Esophagus (tissue), 2 donors: ENCODE measurements around the gene ASS1. TPM values are rescaled to one million over a fixed set of nuclear protein-coding genes. Genes with fewer than 3 reads are reported as not detected.
"Not testable (repeated sequence)": the region's sequence is repeated elsewhere in the genome, so short reads cannot be mapped to it uniquely, and the experiment has no call there.

ENCODE experiments used
- H3K27ac ChIP-seq, 2 donors: one replicate each; pipeline ENCODE4 v1.5.1; 2013; ENCODE audit warnings: low read depth in 2 of 2, mild to moderate bottlenecking in 2 of 2, inconsistent platforms in 1 of 2, low read length in 1 of 2, moderate library complexity in 1 of 2
- H3K27me3 ChIP-seq, 2 donors: one replicate each; pipeline ENCODE4 v1.6.1; 2013; ENCODE audit warnings: low read length in 2 of 2, control low read depth in 1 of 2, mild to moderate bottlenecking in 1 of 2; ENCODE audit not compliant: insufficient read depth in 2 of 2, control insufficient read depth in 1 of 2
- H3K36me3 ChIP-seq, 2 donors: one replicate each; pipeline ENCODE4 v1.6.1; 2013; ENCODE audit warnings: low read length in 1 of 2; ENCODE audit not compliant: control insufficient read depth in 2 of 2, insufficient read depth in 2 of 2
- H3K4me1 ChIP-seq, 2 donors: one replicate each; pipeline ENCODE4 v1.6.1; 2013; ENCODE audit warnings: low read length in 1 of 2; ENCODE audit not compliant: control insufficient read depth in 2 of 2, insufficient read depth in 2 of 2
- H3K4me3 ChIP-seq, 2 donors: one replicate each; pipeline ENCODE4 v1.5.1; 2013; ENCODE audit warnings: low read length in 2 of 2, mild to moderate bottlenecking in 2 of 2, low read depth in 1 of 2, moderate library complexity in 1 of 2
- H3K9me3 ChIP-seq, 2 donors: one replicate each; pipeline ENCODE4 v1.6.1; 2013; ENCODE audit warnings: mild to moderate bottlenecking in 2 of 2, low read depth in 1 of 2, low read length in 1 of 2, moderate library complexity in 1 of 2; ENCODE audit not compliant: control insufficient read depth in 2 of 2, insufficient read depth in 1 of 2
- WGBS, 2 donors: extraction: QIAGEN DNeasy Blood & Tissue Kit; methylation state at CpG; one replicate each; pipeline ENCODE4 v1.1.7; 2013; 5-methylcytosine and 5-hydroxymethylcytosine counted together
- polyA plus RNA-seq, 2 donors: library from polyadenylated mRNA; stranded (reverse); fragments of 200-250 nt; gene quantifications; one replicate each; pipeline ENCODE4 v1.2.3, GENCODE V29; 2013
- donor health status: healthy with polysubstance abuse.
- donor health status: Bipolar disorder and iron deficiency.

The ASS1 gene
- polyA plus RNA-seq, 2 donors = 63.6 to 79.5 TPM

DNA sequence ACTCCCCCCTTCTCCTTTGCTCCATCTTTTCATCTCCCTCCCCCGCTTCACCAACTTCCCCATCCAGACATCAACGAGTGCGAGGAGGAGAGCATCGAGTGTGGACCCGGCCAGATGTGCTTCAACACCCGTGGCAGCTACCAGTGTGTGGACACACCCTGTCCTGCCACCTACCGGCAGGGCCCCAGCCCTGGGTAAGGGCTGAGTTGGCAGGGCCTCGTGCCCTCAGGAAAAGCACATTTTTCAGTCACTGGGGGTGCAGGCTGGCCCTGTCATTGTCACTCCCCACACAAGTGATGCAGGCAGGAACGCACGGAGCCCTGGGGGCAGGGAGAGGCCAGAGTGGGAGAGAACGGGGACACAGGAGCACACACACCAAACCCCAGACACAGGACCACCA is 12.4 kb upstream of the ASS1 start:
- Histone ChIP-seq H3K27ac (no peak overlapping the region), H3K27me3 (no peaks in the 10 kb centered on the region), H3K9me3 (peaks cover 0 to 13% of the 10 kb centered on the region in 2 donors), H3K4me3 (no peak overlapping the region), H3K4me1 (peaks cover 9 to 18% of the 10 kb centered on the region in 2 donors), H3K36me3 (no peaks in the 10 kb centered on the region)
- WGBS, 2 donors = 47 to 51% methylated on average over 10 to 11 of the region's 11 CpGs

GRCh38 chr9:130432796-130433167 is 12.0 kb upstream of the ASS1 start:
- Histone ChIP-seq H3K4me1 (peaks cover 9 to 14% of the 10 kb centered on the region in 2 donors), H3K27ac (no peak overlapping the region), H3K4me3 (peak overlapping the region in 1 of 2 donors; percentile 41), H3K27me3 (no peaks in the 10 kb centered on the region), H3K9me3 (peaks cover 0 to 13% of the 10 kb centered on the region in 2 donors), H3K36me3 (no peaks in the 10 kb centered on the region)
- WGBS, 2 donors = 45 to 53% methylated on average over 16 of the region's 16 CpGs

GRCh38 chr9:130433168-130433946 is 11.4 kb upstream of the ASS1 start:
- H3K36me3 ChIP-seq = no peaks in the 10 kb centered on the region
- WGBS, 2 donors = 8% methylated on average over 58 to 92 of the region's 92 CpGs
- H3K27me3 ChIP-seq = no peaks in the 10 kb centered on the region
- H3K9me3 ChIP-seq = peaks cover 0 to 13% of the 10 kb centered on the region in 2 donors
- H3K4me1 ChIP-seq = peaks cover 9 to 14% of the 10 kb centered on the region in 2 donors
- H3K4me3 ChIP-seq = peak overlapping the region; percentile 20 to 41
- no peak overlapping the region for H3K27ac ChIP-seq

GRCh38 chr9:130433947-130434262 is 10.9 kb upstream of the ASS1 start:
- peaks cover 0 to 13% of the 10 kb centered on the region in 2 donors for H3K9me3 ChIP-seq
- H3K27ac ChIP-seq = no peak overlapping the region
- no peaks in the 10 kb centered on the region for H3K36me3 ChIP-seq
- H3K4me3 ChIP-seq = no peak overlapping the region
- 40 to 44% methylated on average over 9 of the region's 9 CpGs for WGBS, 2 donors
- H3K4me1 ChIP-seq = peaks cover 9 to 14% of the 10 kb centered on the region in 2 donors
- no peaks in the 10 kb centered on the region for H3K27me3 ChIP-seq

DNA sequence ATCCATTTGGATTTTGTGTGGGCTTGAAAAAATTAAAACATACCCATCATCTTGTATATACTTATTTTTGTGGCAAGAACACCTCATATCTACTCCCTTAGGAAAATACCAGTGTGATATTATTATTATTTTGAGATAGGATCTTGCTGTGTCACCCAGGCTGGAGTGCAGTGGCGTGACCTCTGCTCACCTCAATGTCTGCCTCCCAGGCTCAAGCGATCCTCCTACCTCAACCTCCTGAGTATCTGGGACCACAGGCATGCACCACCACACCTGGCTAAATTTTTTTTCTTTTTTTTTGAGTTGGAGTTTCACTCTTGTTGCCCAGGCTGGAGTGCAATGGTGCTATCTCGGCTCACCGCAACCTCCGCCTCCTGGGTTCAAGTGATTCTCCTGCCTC is 10.1 kb upstream of the ASS1 start:
- WGBS, 2 donors = 88 to 93% methylated on average over 5 of the region's 5 CpGs
- not testable (repeated sequence) for H3K36me3 ChIP-seq, H3K27me3 ChIP-seq, H3K4me3 ChIP-seq, H3K27ac ChIP-seq
- Histone ChIP-seq H3K9me3 (peaks cover 0 to 13% of the 10 kb centered on the region in 2 donors), H3K4me1 (peaks cover 9 to 14% of the 10 kb centered on the region in 2 donors)

GRCh38 chr9:130437011-130437789 is 7.6 kb upstream of the ASS1 start:
- Histone ChIP-seq H3K27ac (no peak overlapping the region), H3K36me3 (no peaks in the 10 kb centered on the region), H3K9me3 (peaks cover 0 to 4% of the 10 kb centered on the region in 2 donors), H3K4me3 (no peak overlapping the region), H3K27me3 (no peaks in the 10 kb centered on the region), H3K4me1 (peaks cover 9 to 14% of the 10 kb centered on the region in 2 donors)
- 69 to 70% methylated on average over 15 of the region's 15 CpGs for WGBS, 2 donors

DNA sequence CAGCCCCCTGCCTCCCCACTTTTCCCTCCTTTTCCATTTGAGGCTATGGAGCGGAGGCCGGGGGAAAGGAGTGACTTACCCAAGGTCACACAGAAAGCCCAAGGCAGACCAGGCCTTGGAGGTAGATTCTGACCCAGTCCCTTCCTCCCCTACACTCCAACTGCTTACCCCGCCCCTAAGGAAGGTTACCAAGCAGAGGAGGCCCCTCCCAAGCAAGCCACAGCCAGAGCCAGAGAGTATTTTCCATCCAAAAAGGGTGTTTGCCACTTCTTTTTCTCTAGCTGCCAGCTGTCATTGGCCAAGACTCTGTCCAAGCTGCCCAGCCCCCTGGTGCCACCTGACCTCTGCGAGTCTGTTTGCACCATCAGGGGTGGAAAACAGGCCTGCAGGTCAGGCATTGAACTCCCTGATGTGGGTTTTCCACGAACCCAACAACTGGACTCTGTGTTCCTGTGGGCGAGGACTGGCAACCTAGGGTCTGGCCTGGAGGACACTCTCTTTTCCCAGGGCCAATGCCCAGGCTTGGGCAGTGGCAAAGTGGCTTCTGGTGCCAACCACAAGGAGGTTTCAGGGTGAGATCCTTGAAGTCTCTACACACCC is 6.3 kb upstream of the ASS1 start:
- Histone ChIP-seq H3K27ac (no peak overlapping the region), H3K9me3 (peaks cover 0 to 4% of the 10 kb centered on the region in 2 donors), H3K36me3 (no peaks in the 10 kb centered on the region), H3K27me3 (no peaks in the 10 kb centered on the region), H3K4me1 (peaks cover 2 to 3% of the 10 kb centered on the region in 2 donors), H3K4me3 (no peak overlapping the region)
- 74 to 78% methylated on average over 4 to 6 of the region's 6 CpGs for WGBS, 2 donors

- Histone ChIP-seq H3K4me3 (no peak overlapping the region), H3K27ac (no peak overlapping the region), H3K36me3 (no peaks in the 10 kb centered on the region), H3K9me3 (peaks cover 0 to 4% of the 10 kb centered on the region in 2 donors), H3K27me3 (no peaks in the 10 kb centered on the region), H3K4me1 (peaks cover 3% of the 10 kb centered on the region in 2 donors)
- 100% methylated on average over 1 of the region's 1 CpG for WGBS, 2 donors
Measured at GRCh38 chr9:130441031-130441430, 3.7 kb upstream of the ASS1 start.

- Histone ChIP-seq H3K4me3 (no peak overlapping the region), H3K27ac (no peak overlapping the region), H3K36me3 (no peaks in the 10 kb centered on the region), H3K4me1 (peaks cover 6% of the 10 kb centered on the region in 2 donors), H3K9me3 (peaks cover 0 to 4% of the 10 kb centered on the region in 2 donors), H3K27me3 (no peaks in the 10 kb centered on the region)
- WGBS, 2 donors = 89 to 95% methylated on average over 7 to 9 of the region's 9 CpGs
Measured at GRCh38 chr9:130442746-130443455, 1.9 kb upstream of the ASS1 start.
